ENCODE data around the gene IGSF9. TPM values are rescaled to one million over a fixed set of nuclear protein-coding genes. Genes with fewer than 3 reads are reported as not detected.
A peak's percentile ranks its signal among the peaks of the same experiment; 100 is the strongest.

The IGSF9 gene
- total RNA-seq, 2 donors from 2014 or later: not detected

DNA sequence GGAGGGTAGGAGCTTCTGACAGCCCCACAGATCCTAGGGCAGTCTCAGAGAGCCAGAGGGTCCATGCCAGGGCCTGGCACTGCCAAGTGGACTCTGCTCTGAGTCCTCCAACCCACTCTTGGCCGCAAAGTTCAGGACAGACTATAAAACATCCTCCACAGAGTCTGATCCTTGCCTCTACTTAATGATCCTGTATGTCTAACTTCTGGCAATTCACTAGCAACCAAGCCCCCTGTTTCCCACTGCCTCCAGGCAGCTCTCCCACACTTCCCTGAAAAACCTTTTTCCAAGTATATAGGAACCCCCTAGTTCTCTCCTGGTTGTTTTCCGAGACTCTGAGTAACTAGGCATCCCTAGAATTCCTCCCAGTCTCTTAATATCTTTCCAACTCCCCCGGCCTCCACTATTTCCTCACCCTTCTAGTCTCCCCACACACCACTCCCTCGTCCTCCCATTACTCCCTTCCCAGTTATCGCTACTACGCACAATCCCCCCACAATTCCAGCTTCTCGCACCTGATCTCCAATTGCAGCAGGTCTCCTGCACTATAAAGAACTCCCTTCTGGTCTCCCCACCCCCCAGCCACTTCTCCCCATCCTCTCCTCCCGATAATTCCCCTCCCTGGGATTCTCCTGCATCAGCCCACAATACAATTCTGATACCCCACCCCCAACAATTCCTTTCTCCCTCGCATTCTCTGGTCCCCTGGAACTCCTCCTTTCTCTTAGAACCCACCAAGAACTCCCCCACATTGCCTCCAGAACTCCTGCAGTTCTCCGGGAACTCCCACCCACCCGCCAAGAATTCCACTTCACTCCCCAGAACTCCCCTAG is 574 bp downstream of the IGSF9 start:
- H3K27me3 Mint-ChIP-seq: peaks cover 37% of the 10 kb centered on the region
- no peaks in the 10 kb centered on the region for H3K9me3 Mint-ChIP-seq

DNA sequence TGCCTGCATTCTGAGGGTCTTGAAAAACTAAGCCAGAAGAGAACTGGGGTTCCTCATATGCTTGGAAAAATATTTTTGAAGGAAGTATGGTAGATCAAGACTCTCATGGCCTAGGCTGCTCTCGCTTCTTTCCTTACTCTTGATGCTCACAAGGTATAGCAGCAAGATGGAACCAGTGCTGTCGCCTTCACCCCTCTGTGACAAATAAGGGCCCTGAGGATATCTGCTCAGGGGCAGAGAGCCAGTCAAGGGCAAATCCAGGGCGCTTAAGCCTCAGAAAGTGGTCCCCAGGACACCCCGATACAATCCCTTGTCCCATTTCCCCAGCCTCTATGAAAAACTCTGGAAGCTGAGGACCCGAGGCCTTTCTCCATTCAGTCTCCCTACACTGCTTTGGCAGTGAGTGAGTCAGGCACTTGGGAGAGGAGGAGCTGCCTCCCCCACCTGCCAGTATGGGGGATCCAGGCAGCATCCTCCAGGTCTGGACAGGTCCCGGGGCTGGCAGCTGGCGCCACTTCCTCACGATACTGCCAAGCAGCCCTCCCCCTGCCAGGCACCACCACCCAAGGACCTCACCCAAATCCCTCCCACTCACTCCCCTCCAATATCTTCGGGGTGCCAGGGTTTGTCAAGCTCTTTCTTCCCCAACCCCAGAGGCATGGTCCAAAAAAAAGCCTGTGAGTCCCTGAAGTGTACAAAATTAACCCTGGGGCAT is 1.3 kb downstream of the IGSF9 start:
- H3K27ac Mint-ChIP-seq: no peak overlapping the region
- H3K36me3 Mint-ChIP-seq (ENCODE audit: low read depth): no peaks in the 10 kb centered on the region
- ATAC-seq (replicated peaks): no peak
- H3K27me3 Mint-ChIP-seq: peaks cover 38% of the 10 kb centered on the region
- peaks cover 8% of the 10 kb centered on the region for H3K4me1 Mint-ChIP-seq
- H3K9me3 Mint-ChIP-seq: no peaks in the 10 kb centered on the region
- no peak overlapping the region for H3K4me3 Mint-ChIP-seq

More for the DNA sequence above, 574 bp downstream of the IGSF9 start:
- peaks cover 8% of the 10 kb centered on the region for H3K4me1 Mint-ChIP-seq
- H3K27ac Mint-ChIP-seq: no peak overlapping the region
- peak overlapping the region; percentile 68 for H3K4me3 Mint-ChIP-seq
- no peak for ATAC-seq (replicated peaks)
- no peaks in the 10 kb centered on the region for H3K36me3 Mint-ChIP-seq (ENCODE audit: low read depth)

DNA sequence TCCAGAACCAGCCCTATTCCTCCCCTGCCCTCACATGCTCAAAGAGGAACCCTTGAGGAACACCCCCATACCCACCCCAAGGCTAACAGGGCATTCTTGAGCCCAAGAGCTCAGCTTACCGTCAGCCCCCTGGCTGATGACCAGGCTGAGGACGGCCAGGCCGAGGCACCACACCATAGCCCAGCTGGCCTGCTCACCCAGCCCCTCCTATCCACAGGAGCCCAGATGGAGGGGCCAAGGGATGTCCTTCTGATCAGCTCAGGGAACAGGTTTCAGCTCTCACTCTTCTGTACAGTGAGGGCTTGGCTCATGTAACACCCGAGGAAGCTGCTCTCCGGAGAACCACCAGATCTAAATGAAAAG is 2.2 kb downstream of the IGSF9 start:
- peaks cover 46% of the 10 kb centered on the region for H3K27me3 Mint-ChIP-seq
- no peak overlapping the region for H3K4me3 Mint-ChIP-seq
- H3K36me3 Mint-ChIP-seq (ENCODE audit: low read depth): no peaks in the 10 kb centered on the region
- no peak overlapping the region for H3K27ac Mint-ChIP-seq
- H3K9me3 Mint-ChIP-seq: no peaks in the 10 kb centered on the region
- H3K4me1 Mint-ChIP-seq: peaks cover 8% of the 10 kb centered on the region
- no peak for ATAC-seq (replicated peaks)

DNA sequence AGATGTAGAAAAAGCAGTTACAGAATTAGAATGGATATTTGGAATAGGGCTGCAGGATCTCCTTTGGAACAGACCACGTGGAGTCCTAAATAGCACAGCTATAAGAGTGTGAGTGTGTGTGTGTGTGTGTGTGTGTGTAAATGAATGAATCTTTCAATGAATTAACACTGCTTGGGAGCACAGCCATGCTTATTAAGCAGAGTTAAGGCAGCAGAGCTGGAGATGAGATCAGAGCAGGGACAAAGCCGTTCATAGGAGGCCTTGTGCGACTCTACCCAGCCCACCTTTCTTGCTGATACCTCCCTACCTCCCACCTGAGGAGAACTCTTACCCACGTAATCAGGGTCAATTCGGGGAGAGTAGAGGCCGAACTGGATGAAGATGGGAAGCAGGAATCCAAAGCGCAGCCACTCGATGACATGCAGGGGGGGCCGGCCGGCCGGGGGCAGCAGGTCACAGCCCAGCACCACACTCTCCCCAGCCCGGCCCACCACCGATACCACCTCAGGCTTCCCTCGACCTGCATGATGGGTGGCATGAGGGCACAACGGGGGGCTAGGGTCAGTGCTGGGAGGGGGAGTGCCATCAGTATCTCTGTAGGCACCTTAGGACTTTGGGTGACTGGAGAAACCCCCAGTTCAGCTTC is 2.7 kb downstream of the IGSF9 start:
- Mint-ChIP-seq H3K36me3 (ENCODE audit: low read depth) (no peaks in the 10 kb centered on the region), H3K27me3 (peaks cover 47% of the 10 kb centered on the region), H3K4me1 (peaks cover 8% of the 10 kb centered on the region), H3K4me3 (no peak overlapping the region), H3K9me3 (no peaks in the 10 kb centered on the region), H3K27ac (no peak overlapping the region)
- ATAC-seq (replicated peaks): no peak

DNA sequence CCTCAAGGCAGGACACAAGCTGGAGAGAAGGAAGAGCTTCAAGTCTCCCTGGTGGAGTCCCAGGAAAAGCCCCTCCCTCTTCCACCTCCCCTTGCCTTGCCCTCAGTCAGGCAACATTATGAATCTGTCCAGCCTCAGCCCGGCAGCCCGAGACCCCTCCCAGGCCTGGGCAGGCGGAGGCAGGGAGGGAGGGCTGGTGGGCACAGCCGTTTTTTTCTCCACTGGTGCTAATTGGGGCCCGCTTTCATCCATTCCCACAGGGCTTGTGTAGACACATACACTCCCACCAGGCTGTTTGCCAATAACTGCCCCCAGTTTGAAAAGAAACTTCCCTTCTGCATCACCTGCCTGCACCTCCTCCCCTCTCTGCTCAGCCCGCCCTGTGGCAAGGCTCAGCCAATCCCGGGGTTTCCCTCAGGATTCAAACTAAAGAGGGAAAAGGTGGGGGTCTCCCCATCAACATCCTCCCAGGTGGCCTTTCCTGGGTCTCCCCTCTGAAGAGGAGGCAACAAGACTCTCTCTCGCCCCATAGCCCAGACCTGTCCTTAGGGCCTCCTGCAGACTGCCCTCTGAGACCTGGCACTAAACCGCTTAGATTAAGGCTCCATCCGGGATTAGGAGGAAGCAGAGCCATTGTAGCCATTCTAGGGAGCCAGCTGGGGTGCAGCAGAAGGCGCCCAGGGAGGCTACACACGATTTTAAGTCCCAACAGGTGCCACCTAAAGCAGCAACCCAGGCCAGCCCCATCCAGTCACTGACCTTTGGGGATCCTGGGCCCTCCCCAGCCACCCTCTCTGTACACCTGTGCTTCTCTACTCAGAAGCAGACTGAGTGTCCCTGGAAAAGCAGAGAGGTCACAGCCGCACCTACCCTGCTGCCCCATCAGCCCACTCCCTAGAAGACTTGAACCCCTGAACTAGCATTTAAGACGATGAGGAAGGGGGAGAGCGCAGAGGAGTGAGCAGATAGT is 3.5 kb downstream of the IGSF9 start:
- H3K36me3 Mint-ChIP-seq (ENCODE audit: low read depth): no peaks in the 10 kb centered on the region
- H3K4me1 Mint-ChIP-seq: peaks cover 8% of the 10 kb centered on the region
- H3K9me3 Mint-ChIP-seq: no peaks in the 10 kb centered on the region
- no peak for ATAC-seq (replicated peaks)
- peaks cover 47% of the 10 kb centered on the region for H3K27me3 Mint-ChIP-seq
- no peak overlapping the region for H3K4me3 Mint-ChIP-seq
- H3K27ac Mint-ChIP-seq: no peak overlapping the region

DNA sequence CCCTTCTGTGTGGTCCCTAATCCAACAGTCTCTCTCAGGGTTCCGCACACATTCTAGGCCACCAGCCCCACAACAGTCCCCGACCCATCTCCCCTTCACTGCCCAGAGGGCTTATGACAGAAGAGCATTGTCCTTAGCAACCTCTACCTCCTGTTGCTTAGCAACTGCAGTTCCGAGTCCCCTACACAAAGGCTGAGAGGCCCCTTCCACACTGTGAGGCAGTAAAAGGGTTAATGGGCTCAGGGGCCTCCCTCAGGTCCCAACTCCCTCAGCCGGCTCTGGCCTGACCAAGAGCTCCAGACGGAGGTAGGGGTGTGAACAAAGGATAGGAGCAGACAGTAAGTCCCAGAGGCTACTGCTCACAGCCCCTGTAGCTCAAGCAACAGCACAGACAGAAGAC is 4.3 kb downstream of the IGSF9 start:
- no peak overlapping the region for H3K4me3 Mint-ChIP-seq
- H3K9me3 Mint-ChIP-seq: no peaks in the 10 kb centered on the region
- H3K27ac Mint-ChIP-seq: no peak overlapping the region
- no peaks in the 10 kb centered on the region for H3K36me3 Mint-ChIP-seq (ENCODE audit: low read depth)
- peaks cover 8% of the 10 kb centered on the region for H3K4me1 Mint-ChIP-seq
- ATAC-seq (replicated peaks): no peak
- H3K27me3 Mint-ChIP-seq: peaks cover 47% of the 10 kb centered on the region

DNA sequence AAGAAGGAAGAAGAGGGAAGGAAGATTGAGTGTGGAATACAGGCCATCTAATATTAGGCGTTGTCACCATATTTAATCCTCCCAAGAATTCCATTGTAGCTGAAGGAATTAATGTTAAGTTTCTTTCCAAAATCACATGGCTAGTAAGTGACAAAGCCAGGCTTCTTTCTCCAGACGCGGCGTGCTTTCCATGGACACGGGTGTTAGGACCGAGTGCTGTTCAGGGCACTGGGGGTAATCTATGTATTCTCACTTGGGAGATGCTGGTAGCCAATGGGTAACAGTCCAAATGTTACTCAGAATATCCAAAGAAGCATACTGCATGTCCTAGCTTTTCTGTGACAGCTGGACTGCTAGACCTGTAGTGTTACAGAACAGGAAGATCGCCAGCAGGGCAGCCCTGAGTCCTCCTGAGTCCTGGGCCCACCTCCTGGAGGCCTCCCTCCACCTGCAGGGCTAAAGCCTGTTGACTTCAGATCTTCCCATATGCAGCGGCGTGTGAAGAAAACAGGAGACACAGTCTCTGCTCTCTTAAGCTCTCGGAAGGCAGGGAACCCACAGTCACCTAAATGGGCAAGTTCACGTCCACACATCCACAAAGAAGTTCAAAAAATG is 5.3 kb downstream of the IGSF9 start:
- Mint-ChIP-seq H3K9me3 (no peaks in the 10 kb centered on the region), H3K4me3 (no peak overlapping the region), H3K4me1 (peaks cover 4% of the 10 kb centered on the region), H3K27ac (no peak overlapping the region), H3K27me3 (peaks cover 43% of the 10 kb centered on the region), H3K36me3 (ENCODE audit: low read depth) (no peaks in the 10 kb centered on the region)
- ATAC-seq (replicated peaks): no peak

DNA sequence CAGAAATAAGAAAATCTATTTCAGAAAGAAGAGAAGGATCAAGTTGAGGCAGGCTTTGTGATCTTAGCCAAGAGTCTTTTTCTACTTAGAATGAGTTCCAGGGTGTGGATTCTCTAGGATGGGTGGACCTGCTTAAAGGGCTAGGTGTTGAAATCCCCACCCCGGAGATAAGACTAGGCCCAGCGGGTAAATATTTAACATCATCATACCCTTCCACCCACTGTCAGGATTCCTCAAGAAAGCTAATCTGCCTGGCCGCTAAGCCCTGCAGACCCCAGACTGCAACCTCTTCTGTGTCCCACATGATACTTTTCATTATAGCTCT is 5.8 kb downstream of the IGSF9 start:
- H3K27ac Mint-ChIP-seq: no peak overlapping the region
- no peak for ATAC-seq (replicated peaks)
- no peak overlapping the region for H3K4me3 Mint-ChIP-seq
- no peaks in the 10 kb centered on the region for H3K36me3 Mint-ChIP-seq (ENCODE audit: low read depth)
- H3K9me3 Mint-ChIP-seq: no peaks in the 10 kb centered on the region
- H3K4me1 Mint-ChIP-seq: no peaks in the 10 kb centered on the region
- peaks cover 38% of the 10 kb centered on the region for H3K27me3 Mint-ChIP-seq

DNA sequence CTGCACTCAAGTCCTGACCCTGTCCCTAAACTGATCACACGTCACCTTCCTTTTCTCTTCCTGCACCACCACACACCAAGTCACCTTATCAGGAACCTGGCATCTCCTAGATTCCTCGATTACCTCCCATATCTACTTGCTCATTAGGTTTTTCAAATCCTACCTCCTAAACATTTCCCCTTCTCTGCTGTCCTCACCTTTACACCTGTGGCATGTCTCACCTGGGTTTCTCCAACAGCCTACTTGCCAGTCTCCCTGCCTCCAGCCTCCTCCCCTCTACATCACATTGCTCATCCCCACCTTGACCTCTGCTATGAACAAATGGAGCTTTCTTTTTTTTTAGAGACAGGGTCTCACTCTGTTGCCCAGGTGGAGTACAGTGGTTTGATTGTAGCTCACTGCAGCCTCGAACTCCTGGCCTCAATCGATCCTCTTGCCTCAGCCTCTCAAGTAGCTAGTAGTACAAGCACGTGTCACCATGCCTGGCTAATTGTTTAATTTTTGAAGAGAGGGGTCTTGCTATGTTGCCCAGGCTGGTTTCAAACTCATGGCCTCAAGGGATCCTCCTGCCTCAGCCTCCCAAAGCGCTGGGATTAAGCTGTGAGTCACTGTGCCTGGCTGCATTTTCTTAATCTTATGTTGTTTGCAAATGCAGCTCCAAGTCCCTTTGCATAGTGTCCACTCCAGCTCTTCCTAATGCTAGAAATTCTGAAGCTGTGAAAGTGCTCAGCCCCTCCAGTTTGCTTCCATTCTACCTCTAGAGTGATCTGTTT is 6.3 kb downstream of the IGSF9 start:
- Mint-ChIP-seq H3K4me1 (no peaks in the 10 kb centered on the region), H3K27ac (peak overlapping the region; percentile 12), H3K9me3 (no peaks in the 10 kb centered on the region), H3K27me3 (peaks cover 34% of the 10 kb centered on the region), H3K4me3 (no peak overlapping the region), H3K36me3 (ENCODE audit: low read depth) (no peaks in the 10 kb centered on the region)
- ATAC-seq (replicated peaks): no peak

DNA sequence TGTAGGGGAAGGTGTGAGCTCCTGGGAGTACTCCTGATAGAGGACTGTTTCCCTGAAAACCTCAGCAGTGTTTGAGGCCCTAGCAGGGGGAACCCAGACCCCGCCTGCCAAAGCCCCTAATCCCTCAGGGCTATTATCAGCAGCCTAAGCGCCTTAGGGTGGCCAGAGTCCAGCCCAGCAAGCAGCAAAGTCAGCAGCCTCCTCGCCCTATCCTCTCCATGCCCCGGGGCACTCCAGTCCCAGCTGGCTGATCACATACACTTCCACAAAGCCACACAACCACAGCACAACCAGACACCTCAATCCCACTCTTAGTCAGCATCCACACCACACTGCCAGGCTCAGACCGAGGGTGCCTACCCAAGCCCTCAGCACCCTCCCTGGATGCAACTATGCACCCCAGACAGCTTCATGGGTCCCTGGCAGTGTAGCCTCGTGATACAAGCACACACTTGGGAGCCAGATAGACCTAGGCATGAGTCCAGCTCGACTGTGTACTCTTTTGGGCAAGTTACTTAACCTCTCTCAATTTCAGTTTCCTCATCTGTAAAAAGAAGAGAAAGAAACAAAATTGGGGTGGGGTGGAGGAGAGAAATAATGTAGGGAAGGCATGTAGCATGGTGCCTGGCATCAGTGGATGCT is 7.1 kb downstream of the IGSF9 start:
- Mint-ChIP-seq H3K9me3 (no peaks in the 10 kb centered on the region), H3K27me3 (peaks cover 28% of the 10 kb centered on the region), H3K4me1 (no peaks in the 10 kb centered on the region), H3K4me3 (no peak overlapping the region), H3K36me3 (ENCODE audit: low read depth) (no peaks in the 10 kb centered on the region), H3K27ac (peak overlapping the region; percentile 66)
- ATAC-seq (replicated peaks): peak; percentile 65

DNA sequence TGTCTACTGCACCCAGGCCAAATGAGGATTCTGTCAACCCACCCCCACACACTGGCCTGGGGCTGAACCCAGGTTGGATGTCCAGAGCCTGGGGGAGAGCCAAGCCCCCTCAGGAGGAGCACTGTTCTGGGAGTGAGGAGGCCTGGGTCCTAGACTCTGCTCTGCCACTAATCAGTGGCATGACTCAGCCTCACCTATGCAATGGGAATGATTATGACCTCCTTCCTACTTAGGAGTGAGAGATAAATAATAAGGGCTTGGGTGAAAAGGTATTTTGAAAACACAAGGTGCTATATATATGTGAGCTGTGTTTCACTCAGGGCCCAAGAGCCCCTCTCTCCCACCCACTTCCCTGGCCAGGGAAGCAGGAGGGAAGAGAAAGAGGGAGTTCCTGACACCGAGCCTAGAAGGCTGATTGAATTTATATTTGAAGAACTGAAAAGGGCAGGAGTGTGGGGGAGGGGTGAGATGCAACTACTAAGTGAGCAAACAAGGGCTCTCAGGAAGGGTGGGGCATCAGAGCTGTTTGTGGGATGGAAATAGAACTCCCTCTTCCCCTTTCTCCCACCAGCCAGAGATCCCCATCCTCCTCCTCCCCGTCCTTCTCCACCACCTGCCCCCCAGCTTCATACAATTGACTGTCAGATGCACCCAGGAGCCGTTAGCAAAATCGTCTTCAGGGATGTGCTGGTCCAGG is 8.2 kb downstream of the IGSF9 start:
- Mint-ChIP-seq H3K36me3 (ENCODE audit: low read depth) (no peaks in the 10 kb centered on the region), H3K4me1 (no peaks in the 10 kb centered on the region), H3K9me3 (no peaks in the 10 kb centered on the region), H3K27me3 (peaks cover 21% of the 10 kb centered on the region), H3K4me3 (no peak overlapping the region), H3K27ac (no peak overlapping the region)
- no peak for ATAC-seq (replicated peaks)

DNA sequence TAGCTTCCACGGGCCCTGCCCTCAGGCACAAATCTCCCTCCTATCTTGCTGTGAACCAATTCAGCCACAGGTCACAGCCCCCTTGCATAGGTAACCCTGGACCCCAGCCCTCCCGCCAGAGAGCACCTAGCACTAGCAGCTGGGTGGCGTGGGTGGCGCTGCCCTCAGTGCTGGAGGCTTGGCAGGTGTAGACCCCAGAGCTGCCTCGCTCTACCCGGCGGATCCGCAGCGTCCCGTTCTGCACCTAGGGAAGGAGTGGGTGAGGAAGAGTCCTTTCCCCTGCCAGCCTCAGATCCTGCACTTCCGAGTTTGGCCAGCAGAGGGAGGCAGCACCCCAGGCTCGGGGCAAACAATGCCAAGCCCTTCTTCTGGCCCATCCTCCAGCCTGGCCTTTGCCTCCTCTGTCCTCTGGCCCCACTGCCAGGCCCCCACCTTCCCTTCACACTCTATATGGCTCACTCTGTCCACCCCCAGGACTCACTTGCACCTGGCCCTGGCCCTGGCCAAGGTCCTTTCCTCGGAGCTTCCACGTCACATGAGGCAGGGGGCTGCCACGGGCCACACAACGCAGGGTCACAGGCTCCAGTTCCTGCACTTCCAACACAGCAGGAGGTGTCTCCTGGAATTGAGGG is 9.0 kb downstream of the IGSF9 start:
- ATAC-seq (replicated peaks): peak; percentile 80
- H3K4me3 Mint-ChIP-seq: no peak overlapping the region
- no peaks in the 10 kb centered on the region for H3K36me3 Mint-ChIP-seq (ENCODE audit: low read depth)
- peaks cover 18% of the 10 kb centered on the region for H3K27me3 Mint-ChIP-seq
- H3K27ac Mint-ChIP-seq: no peak overlapping the region
- no peaks in the 10 kb centered on the region for H3K9me3 Mint-ChIP-seq
- H3K4me1 Mint-ChIP-seq: no peaks in the 10 kb centered on the region

Measured in activated T-helper 17 cell treated with anti-CD3 and anti-CD28 coated beads, Interleukin-2, amount 50 U/mL, for 72 hours (primary cell).